Ascending aorta (tissue), 2 donors: Measurements from ENCODE around the gene UMODL1. TPM values are rescaled to one million over a fixed set of nuclear protein-coding genes. Genes with fewer than 3 reads are reported as not detected.

Experiments used
- DNase-seq, 2 donors: peaks; one replicate each; pipeline ENCODE4 v3.0.0-alpha.2; 2019; ENCODE audit warnings: low spot score in 2 of 2
- H3K27ac ChIP-seq, 2 donors: fragments of 200-600 bp; sonication (generic); one replicate each; pipeline ENCODE4 v1.5.1; 2016 to 2017; ENCODE audit warnings: mild to moderate bottlenecking in 1 of 2
- H3K27me3 ChIP-seq: fragments of 200-600 bp; sonication (generic); one replicate; pipeline ENCODE4 v1.5.1; 2017
- H3K36me3 ChIP-seq, 2 donors: fragments of 200-600 bp; sonication (generic); one replicate each; pipeline ENCODE4 v1.5.1; 2016
- H3K4me1 ChIP-seq, 2 donors: fragments of 200-600 bp; sonication (generic); one replicate each; pipeline ENCODE4 v1.5.1; 2016 to 2017; ENCODE audit warnings: mild to moderate bottlenecking in 1 of 2
- H3K4me3 ChIP-seq, 2 donors: fragments of 200-600 bp; sonication (generic); one replicate each; pipeline ENCODE4 v1.5.1; 2016 to 2017; ENCODE audit warnings: mild to moderate bottlenecking in 1 of 2
- H3K9me3 ChIP-seq, 2 donors: fragments of 200-600 bp; sonication (generic); one replicate each; pipeline ENCODE4 v1.5.1; 2016
- intact Hi-C: fragments of 100-400 bp; cut with DNase I; formaldehyde crosslinking; loops from one replicate; pipeline ENCODE4 v1.15.1; 2023
- total RNA-seq: library from RNA; depleted of rRNA; stranded (reverse); fragments of >200 nt; gene quantifications from one replicate; pipeline ENCODE4 v1.1.0, GENCODE V29; 2016
- TF ChIP-seq, protein P1 (sequence below), 3 experiments: fragments of 200-600 bp in 2 of 3; fragments of 450-650 bp in 1 of 3; sonication (generic) in 2 of 3; IDR thresholded peaks; one replicate each; pipeline ENCODE4 v1.5.1; 2016 to 2019; ENCODE audit warnings: antibody characterized with exemption in 3 of 3, mild to moderate bottlenecking in 1 of 3, moderate library complexity in 1 of 3

The UMODL1 gene
- total RNA-seq, 1 donor from 2014 or later = not detected

DNA sequence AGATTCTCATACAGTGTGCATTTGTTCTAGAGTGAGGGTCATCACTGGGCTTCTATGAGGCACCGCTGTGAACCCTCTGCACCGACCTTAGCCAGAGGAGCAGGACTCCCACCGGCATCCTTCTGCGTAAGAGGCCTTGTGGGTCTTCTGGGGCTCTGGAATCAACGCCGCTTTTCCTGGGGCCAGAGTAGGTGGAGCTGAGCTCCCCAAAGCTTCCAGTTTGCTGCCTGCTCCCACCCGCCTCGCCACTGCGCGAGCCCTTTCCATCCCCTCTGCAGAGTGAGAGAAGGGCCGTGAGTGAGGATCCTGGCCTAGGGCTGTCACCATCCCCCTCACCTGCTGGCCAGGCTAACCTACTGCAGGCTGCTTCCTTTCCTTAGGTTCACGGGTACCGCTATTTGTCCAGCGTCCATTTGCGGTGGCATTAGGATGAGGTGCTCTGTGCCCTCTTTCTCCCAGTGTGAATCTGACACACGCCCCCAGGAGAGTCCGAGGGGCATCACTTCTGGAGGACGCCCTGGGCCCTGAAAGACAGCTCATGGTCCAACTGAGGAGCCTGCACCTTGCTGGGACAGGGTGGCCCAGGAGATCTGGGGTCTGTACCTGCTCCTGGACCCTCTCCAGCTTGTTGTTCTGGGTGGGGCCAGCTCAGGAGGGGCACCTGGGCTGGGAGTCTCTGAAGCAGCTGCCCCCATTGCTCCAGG lies 36.2 kb downstream of the UMODL1 start:
- H3K36me3 ChIP-seq = no peaks in the 10 kb centered on the region
- H3K27ac ChIP-seq = no peak overlapping the region
- H3K27me3 ChIP-seq = no peaks in the 10 kb centered on the region
- H3K9me3 ChIP-seq = no peaks in the 10 kb centered on the region
- DNase-seq = no peak
- H3K4me3 ChIP-seq = no peak overlapping the region
- TF ChIP-seq, protein P1, sequence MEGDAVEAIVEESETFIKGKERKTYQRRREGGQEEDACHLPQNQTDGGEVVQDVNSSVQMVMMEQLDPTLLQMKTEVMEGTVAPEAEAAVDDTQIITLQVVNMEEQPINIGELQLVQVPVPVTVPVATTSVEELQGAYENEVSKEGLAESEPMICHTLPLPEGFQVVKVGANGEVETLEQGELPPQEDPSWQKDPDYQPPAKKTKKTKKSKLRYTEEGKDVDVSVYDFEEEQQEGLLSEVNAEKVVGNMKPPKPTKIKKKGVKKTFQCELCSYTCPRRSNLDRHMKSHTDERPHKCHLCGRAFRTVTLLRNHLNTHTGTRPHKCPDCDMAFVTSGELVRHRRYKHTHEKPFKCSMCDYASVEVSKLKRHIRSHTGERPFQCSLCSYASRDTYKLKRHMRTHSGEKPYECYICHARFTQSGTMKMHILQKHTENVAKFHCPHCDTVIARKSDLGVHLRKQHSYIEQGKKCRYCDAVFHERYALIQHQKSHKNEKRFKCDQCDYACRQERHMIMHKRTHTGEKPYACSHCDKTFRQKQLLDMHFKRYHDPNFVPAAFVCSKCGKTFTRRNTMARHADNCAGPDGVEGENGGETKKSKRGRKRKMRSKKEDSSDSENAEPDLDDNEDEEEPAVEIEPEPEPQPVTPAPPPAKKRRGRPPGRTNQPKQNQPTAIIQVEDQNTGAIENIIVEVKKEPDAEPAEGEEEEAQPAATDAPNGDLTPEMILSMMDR (IDR thresholded peaks at IDR 0.05) = no peak
- intact Hi-C loops = no loop called here
- no peaks in the 10 kb centered on the region for H3K4me1 ChIP-seq

DNA sequence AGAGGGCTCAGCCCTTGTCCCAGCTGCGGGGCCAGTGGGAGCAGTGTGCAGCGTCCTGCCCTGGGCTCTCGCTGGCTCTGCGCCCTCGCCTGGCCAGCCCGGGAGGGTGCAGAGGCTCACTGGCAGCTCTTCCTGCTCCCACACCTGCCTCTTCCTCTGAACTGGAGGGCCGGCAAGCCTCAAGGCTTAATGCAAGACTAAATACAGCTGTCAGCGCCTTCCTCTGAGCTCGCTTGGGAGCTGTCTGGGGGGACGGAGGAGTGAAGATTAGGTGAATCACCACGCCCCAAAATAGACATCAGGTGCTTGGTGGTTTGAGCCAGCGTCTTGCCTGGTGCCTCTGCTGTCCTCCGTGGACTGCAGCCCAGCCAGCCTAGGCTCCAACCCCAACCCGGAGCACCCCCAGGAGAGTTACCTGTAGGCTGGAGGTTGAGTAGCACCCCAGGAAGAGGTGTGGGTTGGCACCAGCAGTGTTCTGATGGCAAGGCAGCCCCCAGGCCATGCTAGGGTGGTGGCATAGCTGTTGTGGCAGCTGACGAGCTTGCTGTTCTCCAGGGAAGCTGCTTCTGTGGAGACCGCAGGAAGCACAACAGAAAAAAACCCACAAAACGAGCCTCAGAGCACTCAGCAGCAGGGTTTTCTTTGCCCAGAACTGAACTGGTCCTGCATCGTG lies 36.9 kb downstream of the UMODL1 start:
- Histone ChIP-seq H3K9me3 (no peaks in the 10 kb centered on the region), H3K27ac (no peak overlapping the region), H3K4me1 (no peaks in the 10 kb centered on the region), H3K36me3 (no peaks in the 10 kb centered on the region), H3K27me3 (no peaks in the 10 kb centered on the region), H3K4me3 (no peak overlapping the region)
- no peak for DNase-seq
- TF ChIP-seq, protein P1 (IDR thresholded peaks at IDR 0.05) = peak; percentile 43 to 84 (median 84)
- intact Hi-C loops = no loop called here

DNA sequence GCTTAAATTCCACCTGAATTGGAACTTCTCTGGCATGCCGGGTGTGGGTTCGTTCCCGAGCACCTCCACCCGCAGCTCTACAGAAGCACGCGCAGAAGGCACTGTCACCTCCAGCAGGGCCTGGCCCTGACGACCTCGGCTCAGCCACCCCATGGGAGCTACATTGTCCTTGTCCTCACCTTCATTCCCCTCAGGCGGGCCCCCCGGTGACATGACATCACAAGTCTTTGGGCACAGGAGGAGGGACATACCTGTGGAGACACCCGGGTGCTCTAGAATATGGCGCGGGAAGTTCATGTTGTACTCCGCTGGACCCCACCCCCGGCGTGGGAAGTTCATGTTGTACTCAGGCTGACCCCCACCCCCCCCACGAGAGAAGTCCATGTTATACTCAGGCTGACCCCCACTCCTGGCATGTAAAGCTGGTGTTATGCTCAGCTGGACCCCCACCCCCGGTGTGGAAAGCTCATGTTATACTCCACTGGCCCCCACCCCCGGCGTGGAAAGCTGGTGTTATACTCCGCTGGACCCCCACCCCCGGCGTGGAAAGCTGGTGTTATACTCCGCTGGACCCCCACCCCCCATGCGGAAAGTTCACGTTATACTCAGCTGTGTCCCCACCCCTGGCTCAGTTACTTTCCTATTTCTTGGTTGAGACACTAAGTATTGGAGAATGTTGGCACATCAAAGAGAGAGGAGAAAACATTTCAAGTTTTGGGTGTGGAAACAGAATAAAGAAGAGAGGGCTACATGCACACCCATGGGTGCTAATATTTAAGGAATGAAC lies 37.6 kb downstream of the UMODL1 start:
- Histone ChIP-seq H3K4me3 (no peak overlapping the region), H3K9me3 (no peaks in the 10 kb centered on the region), H3K4me1 (no peaks in the 10 kb centered on the region), H3K27me3 (no peaks in the 10 kb centered on the region), H3K27ac (no peak overlapping the region), H3K36me3 (no peaks in the 10 kb centered on the region)
- no peak for DNase-seq
- TF ChIP-seq, protein P1 (IDR thresholded peaks at IDR 0.05) = no peak
- intact Hi-C loops = no loop called here

DNA sequence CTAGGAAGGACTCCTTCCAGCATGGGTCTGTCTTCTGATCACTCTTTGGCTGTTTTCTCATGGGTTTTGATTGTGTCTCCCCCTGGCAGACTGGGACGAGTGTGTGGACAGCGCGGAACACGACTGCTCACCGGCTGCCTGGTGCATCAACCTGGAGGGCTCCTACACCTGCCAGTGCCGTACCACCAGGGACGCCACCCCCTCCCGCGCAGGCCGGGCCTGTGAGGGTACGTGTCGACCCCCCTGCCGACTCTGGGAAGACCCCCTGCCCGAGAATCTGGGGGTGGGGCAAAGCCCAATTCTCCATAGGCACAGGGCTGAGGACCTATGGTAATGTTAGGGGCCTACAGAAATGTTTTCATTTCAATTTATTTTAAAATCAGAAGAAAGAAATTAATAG lies 38.4 kb downstream of the UMODL1 start:
- intact Hi-C loops = no loop called here
- H3K9me3 ChIP-seq = no peaks in the 10 kb centered on the region
- TF ChIP-seq, protein P1 (IDR thresholded peaks at IDR 0.05) = no peak
- no peak for DNase-seq
- no peaks in the 10 kb centered on the region for H3K27me3 ChIP-seq
- no peaks in the 10 kb centered on the region for H3K4me1 ChIP-seq
- H3K27ac ChIP-seq = no peak overlapping the region
- no peaks in the 10 kb centered on the region for H3K36me3 ChIP-seq
- H3K4me3 ChIP-seq = no peak overlapping the region

DNA sequence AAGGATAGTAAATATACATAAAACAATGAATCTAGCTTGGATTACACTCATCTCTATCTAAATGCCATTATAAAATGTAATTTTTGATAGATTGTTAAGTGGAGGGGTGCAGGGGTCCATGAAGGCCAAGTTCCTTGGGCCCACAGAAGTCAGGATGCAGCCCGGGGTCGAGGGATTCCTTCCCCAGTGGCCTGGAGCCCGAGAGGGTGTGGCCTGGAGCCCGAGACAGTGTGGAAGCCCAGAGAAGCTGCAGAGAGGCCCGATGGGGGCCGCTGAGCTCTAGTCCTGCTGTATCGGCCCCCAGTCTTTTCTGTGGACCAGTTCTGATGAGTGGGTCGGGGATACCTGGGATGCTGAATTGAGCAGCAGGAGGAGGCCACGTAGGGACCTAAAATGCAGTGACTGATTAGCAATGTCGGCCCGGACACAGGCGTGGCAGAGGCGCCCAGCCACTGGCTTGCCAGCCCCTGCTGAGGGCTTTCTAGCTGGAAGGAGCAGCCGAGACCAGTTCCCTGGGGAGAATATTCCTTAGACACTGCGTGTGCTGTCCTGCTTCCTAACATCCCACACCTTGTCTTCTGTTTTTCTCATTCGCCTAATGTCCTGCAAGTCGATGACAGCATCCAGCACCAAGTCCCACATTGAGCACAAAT lies 38.9 kb downstream of the UMODL1 start:
- DNase-seq = no peak
- intact Hi-C loops = no loop called here
- H3K4me1 ChIP-seq = no peaks in the 10 kb centered on the region

More for the DNA sequence above, 38.9 kb downstream of the UMODL1 start:
- H3K9me3 ChIP-seq = no peaks in the 10 kb centered on the region
- H3K27ac ChIP-seq = no peak overlapping the region
- TF ChIP-seq, protein P1 (IDR thresholded peaks at IDR 0.05) = no peak
- no peak overlapping the region for H3K4me3 ChIP-seq
- H3K27me3 ChIP-seq = no peaks in the 10 kb centered on the region
- no peaks in the 10 kb centered on the region for H3K36me3 ChIP-seq
